Thoracic aorta (tissue), 2 donors: ENCODE data around the gene SNAP47. TPM values are rescaled to one million over a fixed set of nuclear protein-coding genes. Genes with fewer than 3 reads are reported as not detected.

ENCODE experiments used
- ATAC-seq: fragments of 150-250 bp; one replicate; pipeline ENCODE4 v1.8.0; 2017; ENCODE audit warnings: low read depth; ENCODE audit not compliant: insufficient number of reproducible peaks, low FRiP score
- DNase-seq: peaks from one replicate; pipeline ENCODE4 v3.0.0-alpha.2; 2020; ENCODE audit warnings: low spot score
- H3K27ac ChIP-seq, 2 donors: fragments of 200-600 bp; sonication (generic); 1 replicate in 1 of 2; 2 replicates in 1 of 2; pipeline ENCODE4 v1.5.1; 2016; ENCODE audit warnings: mild to moderate bottlenecking in 2 of 2, moderate library complexity in 2 of 2
- H3K27me3 ChIP-seq: fragments of 200-600 bp; sonication (generic); replicated peaks from 2 replicates; pipeline ENCODE4 v1.6.0; 2016; ENCODE audit warnings: mild to moderate bottlenecking; ENCODE audit not compliant: insufficient read depth
- H3K36me3 ChIP-seq: fragments of 200-600 bp; sonication (generic); one replicate; pipeline ENCODE4 v1.5.1; 2016
- H3K4me1 ChIP-seq, 2 donors: fragments of 200-600 bp; sonication (generic); 1 replicate in 1 of 2; 2 replicates in 1 of 2; pipeline versions ENCODE4 v1.5.1 to v1.6.0; 2016; ENCODE audit warnings: low read depth in 2 of 2, mild to moderate bottlenecking in 1 of 2; ENCODE audit not compliant: control insufficient read depth in 1 of 2
- H3K4me3 ChIP-seq: fragments of 200-600 bp; sonication (generic); 2 replicates; pipeline ENCODE4 v1.5.1; 2016; ENCODE audit warnings: mild to moderate bottlenecking
- H3K9me3 ChIP-seq: fragments of 200-600 bp; sonication (generic); 2 replicates; pipeline ENCODE4 v1.5.1; 2016
- CTCF ChIP-seq: fragments of 200-600 bp; sonication (generic); IDR thresholded peaks from one replicate; pipeline ENCODE4 v1.5.1; 2019; ENCODE audit warnings: antibody characterized with exemption
- total RNA-seq, 2 donors: library from RNA; depleted of rRNA; stranded (reverse); fragments of >200 nt; gene quantifications; one replicate each; pipeline versions ENCODE4 v1.1.0 to v1.2.3, GENCODE V29; 2016

SNAP47 gene
- total RNA-seq, 2 donors from 2014 or later = 26.3 to 42.4 TPM

DNA sequence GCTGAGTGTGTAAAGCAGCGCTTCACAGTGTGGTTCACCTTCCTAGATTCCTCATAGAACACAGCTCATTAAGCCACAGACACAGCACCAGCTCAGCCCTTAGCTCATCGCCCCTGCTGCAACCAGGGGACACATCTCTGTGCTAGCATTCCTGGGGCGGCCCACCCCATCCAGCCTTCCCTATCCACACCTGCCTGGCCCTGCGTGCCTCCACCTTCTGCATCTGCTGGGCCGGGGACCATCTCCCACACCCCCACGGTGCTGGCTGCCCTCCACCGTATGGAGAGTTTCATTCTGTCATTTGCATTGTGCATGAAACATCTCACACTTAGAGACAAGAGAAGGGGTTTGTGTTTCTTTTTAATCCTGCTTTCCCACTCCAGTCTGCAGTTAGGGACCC, 44.5 kb downstream of the SNAP47 start:
- no peaks in the 10 kb centered on the region for H3K27me3 ChIP-seq
- H3K36me3 ChIP-seq = no peaks in the 10 kb centered on the region
- TF ChIP-seq CTCF = no peak
- ATAC-seq = no peak
- H3K9me3 ChIP-seq = no peaks in the 10 kb centered on the region
- no peak overlapping the region for H3K27ac ChIP-seq
- no peak overlapping the region for H3K4me3 ChIP-seq
- peaks cover 0 to 11% of the 10 kb centered on the region in 2 donors for H3K4me1 ChIP-seq
- no peak for DNase-seq

DNA sequence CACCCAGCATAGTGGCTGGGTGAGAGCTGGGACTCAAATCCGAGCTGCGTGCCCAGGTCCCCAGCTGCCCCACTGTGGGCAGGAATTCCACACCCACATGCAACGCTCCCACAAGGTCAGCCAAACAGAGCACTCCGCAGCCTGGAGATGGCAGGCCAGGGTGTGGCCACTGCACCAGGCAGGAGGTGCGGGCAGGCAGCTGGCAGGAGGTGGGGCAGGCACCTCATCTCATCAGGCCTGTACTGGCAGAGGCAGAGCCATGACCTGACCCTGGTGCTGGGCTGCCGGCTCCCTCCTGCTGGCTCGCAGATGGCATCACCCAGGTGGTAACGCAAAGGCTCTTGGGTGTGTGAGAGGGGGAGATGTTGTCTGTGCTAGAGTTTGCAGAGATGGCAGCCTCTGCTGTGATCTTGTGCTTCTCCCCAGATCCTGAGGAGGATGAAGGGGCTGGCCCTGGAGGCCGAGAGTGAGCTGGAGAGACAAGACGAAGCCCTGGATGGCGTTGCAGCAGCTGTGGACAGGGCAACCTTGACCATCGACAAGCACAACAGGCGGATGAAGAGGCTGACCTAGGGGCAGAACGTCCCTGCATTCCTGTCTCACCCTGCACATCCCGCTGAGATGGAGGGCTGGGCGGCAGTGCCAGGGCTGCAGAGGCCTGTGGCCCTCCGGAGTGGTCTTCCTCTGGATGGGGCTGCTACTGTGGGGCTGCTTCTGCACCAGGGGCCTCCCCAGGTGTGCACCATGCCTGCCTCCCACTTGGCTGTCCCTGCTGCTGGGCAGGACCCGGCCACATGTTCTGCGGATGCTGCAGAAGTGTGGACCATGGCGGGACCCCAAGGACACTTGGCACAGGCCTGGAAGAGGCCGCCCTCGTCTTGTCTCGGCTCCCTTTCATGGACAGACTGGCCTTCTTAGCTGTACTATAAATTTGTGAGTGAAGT, 45.1 kb downstream of the SNAP47 start:
- TF ChIP-seq CTCF = no peak
- H3K36me3 ChIP-seq = no peaks in the 10 kb centered on the region
- peaks cover 0 to 4% of the 10 kb centered on the region in 2 donors for H3K4me1 ChIP-seq
- no peak overlapping the region for H3K4me3 ChIP-seq
- DNase-seq (peak; percentile 0), ATAC-seq (no peak)
- H3K27ac ChIP-seq = no peak overlapping the region
- H3K9me3 ChIP-seq = no peaks in the 10 kb centered on the region
- H3K27me3 ChIP-seq = no peaks in the 10 kb centered on the region

GRCh38 chr1:227781314-227781930, 46.2 kb downstream of the SNAP47 start:
- Histone ChIP-seq H3K9me3 (no peaks in the 10 kb centered on the region), H3K36me3 (no peaks in the 10 kb centered on the region), H3K27ac (no peak overlapping the region), H3K27me3 (no peaks in the 10 kb centered on the region), H3K4me1 (peaks cover 3 to 7% of the 10 kb centered on the region in 2 donors), H3K4me3 (no peak overlapping the region)
- no peak for DNase-seq
- no peak for TF ChIP-seq CTCF
- ATAC-seq = no peak

- DNase-seq (no peak), ATAC-seq (no peak)
- Histone ChIP-seq H3K4me3 (no peak overlapping the region), H3K4me1 (peaks cover 11 to 15% of the 10 kb centered on the region in 2 donors), H3K27ac (no peak overlapping the region), H3K27me3 (no peaks in the 10 kb centered on the region), H3K36me3 (no peaks in the 10 kb centered on the region), H3K9me3 (no peaks in the 10 kb centered on the region)
- TF ChIP-seq CTCF = no peak
Measured at GRCh38 chr1:227782226-227782625, 47.0 kb downstream of the SNAP47 start.

DNA sequence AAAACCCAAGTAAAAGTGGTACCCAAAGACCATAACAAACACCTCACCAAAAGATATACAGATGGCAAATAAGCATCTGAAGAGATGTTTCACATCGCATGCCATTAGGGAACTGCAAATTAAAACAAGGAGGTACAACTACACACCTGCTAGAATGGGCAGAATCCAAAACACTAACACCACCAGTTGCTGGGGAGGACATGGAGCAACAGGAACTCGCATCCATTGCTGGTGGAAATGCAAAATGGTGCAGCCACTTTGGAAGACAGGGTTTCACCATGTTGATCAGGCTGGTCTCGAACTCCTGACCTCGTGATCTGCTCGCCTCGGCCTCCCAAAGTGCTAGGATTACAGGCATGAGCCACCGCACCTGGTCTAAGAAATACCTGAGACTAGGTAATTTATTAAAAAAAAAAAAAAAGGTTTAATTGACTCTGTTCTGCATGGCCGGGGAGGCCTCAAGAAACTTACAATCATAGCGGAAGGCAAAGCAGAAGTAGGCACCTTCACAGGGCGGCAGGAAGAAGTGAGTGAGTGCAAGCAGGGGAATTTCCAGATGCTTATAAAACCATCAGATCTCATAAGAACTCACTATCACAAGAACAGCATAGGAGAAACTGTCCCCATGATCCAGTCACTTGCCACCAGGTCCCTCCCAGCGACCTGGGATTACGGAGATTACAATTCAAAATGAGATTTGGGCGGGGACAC, 50.0 kb downstream of the SNAP47 start:
- no peaks in the 10 kb centered on the region for H3K9me3 ChIP-seq
- no peak overlapping the region for H3K4me3 ChIP-seq
- H3K4me1 ChIP-seq = peaks cover 12 to 23% of the 10 kb centered on the region in 2 donors
- no peak for TF ChIP-seq CTCF
- H3K27me3 ChIP-seq = no peaks in the 10 kb centered on the region
- no peak for ATAC-seq
- DNase-seq = no peak
- H3K27ac ChIP-seq = no peak overlapping the region
- no peaks in the 10 kb centered on the region for H3K36me3 ChIP-seq
